NCI-H1436 treated with DMSO at 0.1 percent for 48 hours (cell line): Measurements from ENCODE around the gene FOXC2.

Source experiments
- DNase-seq: peaks from one replicate; lab custom pipeline; 2025; lab: John Stamatoyannopoulos, UW

Gene FOXC2

GRCh38 chr16:86573646-86574508 lies 7.2 kb downstream of the FOXC2 start:
- DNase-seq = no peak

- no peak for DNase-seq
These were observed 8.0 kb downstream of the FOXC2 start for GRCh38 chr16:86574646-86575045.

- DNase-seq = no peak
These were observed 8.6 kb downstream of the FOXC2 start for GRCh38 chr16:86575095-86575685.

GRCh38 chr16:86575754-86576557 lies 9.3 kb downstream of the FOXC2 start:
- no peak for DNase-seq

- no peak for DNase-seq
These were observed 10.1 kb downstream of the FOXC2 start for GRCh38 chr16:86576591-86577313.

GRCh38 chr16:86577314-86577971 lies 10.8 kb downstream of the FOXC2 start:
- no peak for DNase-seq

GRCh38 chr16:86578061-86578599 lies 11.5 kb downstream of the FOXC2 start, which contains the start of gene FOXL1:
Gene FOXL1, plus strand, starts transcription at chr16:86578549. Its CDS starts 175 bp downstream, at chr16:86578724.
- no peak for DNase-seq

GRCh38 chr16:86578611-86579267 lies 12.1 kb downstream of the FOXC2 start:
- no peak for DNase-seq

GRCh38 chr16:86579268-86580062 lies 12.8 kb downstream of the FOXC2 start:
- DNase-seq = no peak

GRCh38 chr16:86580063-86580790 lies 13.6 kb downstream of the FOXC2 start:
- DNase-seq = no peak

GRCh38 chr16:86580791-86581170 lies 14.2 kb downstream of the FOXC2 start:
- DNase-seq = no peak

GRCh38 chr16:86581458-86581857 lies 14.8 kb downstream of the FOXC2 start:
- no peak for DNase-seq

- no peak for DNase-seq
These were observed 17.5 kb downstream of the FOXC2 start for GRCh38 chr16:86584071-86584685.

GRCh38 chr16:86584726-86585721 lies 18.4 kb downstream of the FOXC2 start:
- DNase-seq = no peak

- no peak for DNase-seq
These were observed 19.4 kb downstream of the FOXC2 start for GRCh38 chr16:86585821-86586611.

- no peak for DNase-seq
These were observed 20.9 kb downstream of the FOXC2 start for GRCh38 chr16:86587487-86587886.
